H1 (cell line): ENCODE results near the gene SRPK3. TPM values are rescaled to one million over a fixed set of nuclear protein-coding genes. Genes with fewer than 3 reads are reported as not detected.
"Not testable (repeated sequence)": the region's sequence is repeated elsewhere in the genome, so short reads cannot be mapped to it uniquely, and the experiment has no call there.

Experiments used
- CTCF ChIA-PET: fragments of 300-600 bp; sonication (Branson Sonifier 250); formaldehyde crosslinking; loops from one replicate; lab custom pipeline; 2021; ENCODE audit not compliant: partially characterized antibody; lab: Charles Lee
- POLR2A ChIA-PET: fragments of 300-600 bp; sonication (Branson Sonifier 250); formaldehyde crosslinking; loops from one replicate; lab custom pipeline; 2021; ENCODE audit warnings: inconsistent platforms; ENCODE audit not compliant: partially characterized antibody; lab: Charles Lee
- DNase-seq, 2 experiments: peaks; one replicate each; pipeline versions ENCODE4 v3.0.0 to v3.0.0-alpha.2; 2010 to 2022; ENCODE audit warnings: low spot score in 2 of 2, low read depth in 1 of 2, mixed read lengths in 1 of 2
- FAIRE-seq: peaks from 2 replicates; lab custom pipeline; 2011; peaks lifted over from hg19 to GRCh38; lab: Jason Lieb, UNC
- H2AFZ ChIP-seq: 2 replicates; pipeline ENCODE4 v1.8.1; 2012; ENCODE audit warnings: low read length, inconsistent platforms
- H2AK5ac ChIP-seq: 2 replicates; pipeline ENCODE4 v1.6.1; 2013; ENCODE audit warnings: low read depth, low read length
- H2BK120ac ChIP-seq: replicated peaks from 2 replicates; pipeline ENCODE3; 2013; ENCODE audit warnings: low read depth, low read length, inconsistent platforms
- H2BK12ac ChIP-seq: 2 replicates; pipeline ENCODE4 v1.6.1; 2013; ENCODE audit warnings: low read depth, low read length
- H2BK15ac ChIP-seq: 2 replicates; pipeline ENCODE4 v1.6.1; 2013; ENCODE audit warnings: low read length
- H2BK20ac ChIP-seq: 2 replicates; pipeline ENCODE4 v1.6.1; 2013; ENCODE audit warnings: low read length
- H2BK5ac ChIP-seq: 2 replicates; pipeline ENCODE4 v1.6.1; 2013; ENCODE audit warnings: low read depth, low read length
- H3K14ac ChIP-seq: 2 replicates; pipeline ENCODE4 v1.6.1; 2013; ENCODE audit warnings: inconsistent platforms; ENCODE audit not compliant: insufficient read length
- H3K18ac ChIP-seq: 2 replicates; pipeline ENCODE4 v1.6.1; 2013; ENCODE audit warnings: low read length; ENCODE audit errors: extremely low read depth
- H3K23ac ChIP-seq: 2 replicates; pipeline ENCODE4 v1.6.1; 2013; ENCODE audit warnings: inconsistent platforms; ENCODE audit not compliant: insufficient read length
- H3K23me2 ChIP-seq: 2 replicates; pipeline ENCODE4 v1.6.1; 2013; ENCODE audit warnings: low read depth, low read length
- H3K27ac ChIP-seq: 2 replicates; pipeline ENCODE4 v1.6.1; 2011; ENCODE audit warnings: low read depth, low read length, inconsistent platforms
- H3K27me3 ChIP-seq, 4 experiments: replicated peaks in 1 of 4; 1 replicate in 1 of 4; 2 replicates in 3 of 4; pipeline versions ENCODE4 v1.6.1 to v1.8.1; 2011 to 2013; ENCODE audit warnings: low read length in 3 of 4, mild to moderate bottlenecking in 3 of 4, inconsistent platforms in 2 of 4, mixed read lengths in 2 of 4, moderate library complexity in 1 of 4; ENCODE audit not compliant: control insufficient read depth in 3 of 4, insufficient read depth in 3 of 4; ENCODE audit errors: extremely low read depth in 1 of 4
- H3K36me3 ChIP-seq, 4 experiments: 2 replicates each; pipeline versions ENCODE4 v1.6.1 to v1.8.1; 2011 to 2013; ENCODE audit warnings: mild to moderate bottlenecking in 4 of 4, low read length in 3 of 4, moderate library complexity in 2 of 4, control low read depth in 1 of 4, inconsistent platforms in 1 of 4; ENCODE audit not compliant: insufficient read depth in 4 of 4, control insufficient read depth in 2 of 4
- H3K4ac ChIP-seq: replicated peaks from 2 replicates; pipeline ENCODE3; 2013; ENCODE audit warnings: low read length, low read depth, mixed read lengths, inconsistent platforms; ENCODE audit not compliant: insufficient read length
- H3K4me1 ChIP-seq, 4 experiments: replicated peaks in 1 of 4; 1 replicate in 1 of 4; 2 replicates in 3 of 4; pipeline versions ENCODE4 v1.6.1 to v1.8.1; 2011 to 2013; ENCODE audit warnings: low read length in 3 of 4, inconsistent platforms in 2 of 4, mixed read lengths in 1 of 4; ENCODE audit not compliant: insufficient read depth in 4 of 4, control insufficient read depth in 3 of 4
- H3K4me2 ChIP-seq, 2 experiments: 2 replicates each; pipeline versions ENCODE4 v1.6.1 to v1.8.1; 2011 to 2013; ENCODE audit warnings: low read depth in 2 of 2, low read length in 2 of 2, control low read depth in 1 of 2, inconsistent platforms in 1 of 2, mild to moderate bottlenecking in 1 of 2; ENCODE audit not compliant: insufficient read depth in 1 of 2
- H3K4me3 ChIP-seq, 4 experiments: fragments of 200-600, 300-600 bp in 1 of 4; sonication (generic), shearing (Covaris generic), sonication (Bioruptor Twin) in 1 of 4; 2 replicates each; pipeline versions ENCODE4 v1.5.1 to v1.8.1; 2011 to 2016; ENCODE audit warnings: low read length in 4 of 4, low read depth in 3 of 4, control low read depth in 2 of 4, inconsistent platforms in 2 of 4, mild to moderate bottlenecking in 2 of 4, mixed read lengths in 1 of 4, moderate library complexity in 1 of 4; ENCODE audit not compliant: insufficient read depth in 2 of 4; ENCODE audit errors: extremely low read depth in 1 of 4
- H3K56ac ChIP-seq: replicated peaks from 2 replicates; pipeline ENCODE3; 2013; ENCODE audit warnings: low read depth, mild to moderate bottlenecking, mixed read lengths, low read length, inconsistent platforms; ENCODE audit not compliant: insufficient read length
- H3K79me1 ChIP-seq: 2 replicates; pipeline ENCODE4 v1.6.1; 2013; ENCODE audit warnings: low read depth, low read length, control low read depth
- H3K79me2 ChIP-seq, 2 experiments: 2 replicates each; pipeline versions ENCODE4 v1.6.1 to v1.8.1; 2012 to 2013; ENCODE audit warnings: low read length in 2 of 2, mild to moderate bottlenecking in 2 of 2, inconsistent platforms in 1 of 2; ENCODE audit not compliant: insufficient read depth in 2 of 2, control insufficient read depth in 1 of 2
- H3K9ac ChIP-seq, 4 experiments: replicated peaks in 1 of 4; 1 replicate in 1 of 4; 2 replicates in 3 of 4; pipeline versions ENCODE4 v1.6.1 to v1.8.1; 2011 to 2013; ENCODE audit warnings: low read depth in 3 of 4, low read length in 3 of 4, control low read depth in 2 of 4, mild to moderate bottlenecking in 2 of 4, moderate library complexity in 2 of 4, inconsistent platforms in 1 of 4; ENCODE audit errors: extremely low read depth in 1 of 4
- H3K9me3 ChIP-seq, 2 experiments: 2 replicates each; pipeline versions ENCODE4 v1.6.1 to v1.8.1; 2012 to 2013; ENCODE audit warnings: mild to moderate bottlenecking in 2 of 2, moderate library complexity in 2 of 2, control low read depth in 1 of 2, inconsistent platforms in 1 of 2, low read depth in 1 of 2, low read length in 1 of 2, mixed read lengths in 1 of 2; ENCODE audit not compliant: insufficient read depth in 2 of 2
- H4K20me1 ChIP-seq, 2 experiments: replicated peaks in 1 of 2; 2 replicates each; pipeline versions ENCODE3 to v1.8.1; 2011 to 2013; ENCODE audit warnings: inconsistent platforms in 2 of 2, low read length in 2 of 2, mild to moderate bottlenecking in 1 of 2; ENCODE audit not compliant: insufficient read depth in 2 of 2, control insufficient read depth in 1 of 2
- H4K5ac ChIP-seq: 2 replicates; pipeline ENCODE4 v1.6.1; 2013; ENCODE audit warnings: low read length, low read depth, mixed read lengths, inconsistent platforms; ENCODE audit not compliant: insufficient read length
- H4K8ac ChIP-seq: 2 replicates; pipeline ENCODE4 v1.8.0; 2013; ENCODE audit warnings: mild to moderate bottlenecking, moderate library complexity, low read length, inconsistent platforms; ENCODE audit not compliant: insufficient read depth; ENCODE audit errors: extremely low read depth
- H4K91ac ChIP-seq: replicated peaks from 2 replicates; pipeline ENCODE3; 2013; ENCODE audit warnings: low read length, mixed read lengths, inconsistent platforms; ENCODE audit not compliant: insufficient read length
- WGBS, 2 experiments: shearing (Covaris generic) in 1 of 2; methylation state at CpG; one replicate each; pipeline versions ENCODE4 v1.1.6 to v1.1.7; 2013 to 2015; ENCODE audit warnings: low lambda C conversion rate in 2 of 2, mixed read lengths in 2 of 2, inconsistent platforms in 1 of 2, low coverage in 1 of 2, missing lambda C conversion rate in 1 of 2; ENCODE audit not compliant: insufficient replicate concordance in 2 of 2, insufficient coverage in 1 of 2, insufficient read length in 1 of 2; ENCODE audit errors: extremely low coverage in 1 of 2, missing lambda C conversion rate in 1 of 2; 5-methylcytosine and 5-hydroxymethylcytosine counted together
- polyA plus RNA-seq, 7 experiments: library from polyadenylated mRNA; depleted of rRNA in 3 of 7; stranded (reverse) in 5 of 7; unstranded in 2 of 7; fragments of >200 nt in 5 of 7; fragments of 200-250 nt in 2 of 7; gene quantifications; 1 replicate in 5 of 7; 2 replicates in 1 of 7; 4 replicates in 1 of 7; pipeline versions ENCODE4 v1.2.1 to v1.2.3, GENCODE V29; 2011 to 2013; ENCODE audit warnings: missing spikeins in 2 of 7, mixed read lengths in 2 of 7
- total RNA-seq: library from RNA; stranded (reverse); fragmentation: NEBNext Ultra II Directional; extraction: Animal tissue kit (Norgen Biotek cat#: 25700); gene quantifications from 2 replicates; pipeline ENCODE4 v1.2.1, GENCODE V29; 2021

The SRPK3 gene
- total and polyA plus RNA-seq, 2 of the 8 experiments (the other 6 are each of a cell fraction or from before 2014, with no cell fraction given) = not detected

DNA sequence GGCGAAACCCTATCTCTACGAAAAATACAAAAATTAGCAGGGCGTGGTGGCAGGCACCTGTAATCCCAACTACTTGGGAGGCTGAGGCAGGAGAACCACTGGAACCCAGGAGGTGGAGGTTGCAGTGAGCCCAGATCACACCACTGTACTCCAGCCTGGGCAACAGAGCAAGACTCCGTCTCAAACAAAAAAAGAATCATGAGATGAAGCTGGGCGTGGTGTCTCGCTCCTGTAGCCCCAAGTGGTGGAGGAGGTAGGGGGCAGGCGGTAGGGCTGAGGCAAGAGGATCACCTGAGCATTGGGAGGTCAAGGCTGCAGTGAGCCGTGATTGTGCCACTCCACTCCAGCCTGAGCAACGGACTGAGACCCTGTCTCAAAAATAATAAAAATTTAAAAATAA lies 37.2 kb downstream of the SRPK3 start:
- not testable (repeated sequence) for H2BK5ac ChIP-seq, DNase-seq, H3K27ac ChIP-seq, H3K4ac ChIP-seq, H3K9me3 ChIP-seq, H2AK5ac ChIP-seq, H3K18ac ChIP-seq, H3K23ac ChIP-seq, H3K14ac ChIP-seq, H3K4me3 ChIP-seq, H3K79me1 ChIP-seq, H2AFZ ChIP-seq, H3K56ac ChIP-seq, H2BK15ac ChIP-seq, H2BK20ac ChIP-seq, H2BK120ac ChIP-seq, H4K8ac ChIP-seq, H4K91ac ChIP-seq, H3K36me3 ChIP-seq, H2BK12ac ChIP-seq, H3K27me3 ChIP-seq, FAIRE-seq, H4K5ac ChIP-seq, H3K23me2 ChIP-seq
- Histone ChIP-seq H3K9ac (peak overlapping the region in 1 of 4 experiments; percentile 0; a peak in 1 of 7 replicates), H3K4me2 (peak overlapping the region in 1 of 2 experiments; percentile 80; a peak in 2 of 4 replicates), H3K79me2 (peaks cover 17 to 79% of the 10 kb centered on the region in 2 experiments), H3K4me1 (peaks cover 3 to 21% (median 7%) of the 10 kb centered on the region in 4 experiments), H4K20me1 (peaks cover 0 to 15% of the 10 kb centered on the region in 2 experiments)
- POLR2A ChIA-PET = interaction anchor here (0.8 to 3.6 kb wide), 8 partner anchors 10 to 153 kb away, joined by 3 to 23 read pairs (median 6); partner anchors contain the start of genes IDH3G and SSR4
- WGBS, 2 experiments = 90% methylated on average over 7 of the region's 9 CpGs; no CpG with 5 or more reads in 1 of the 2 experiments
- CTCF ChIA-PET = interaction anchor here (0.7 to 2.2 kb wide), 8 partner anchors 9 to 133 kb away, joined by 3 to 6 read pairs (median 4); partner anchors contain the start of gene L1CAM
